Measurements from ENCODE around the gene RERE. TPM values are rescaled to one million over a fixed set of nuclear protein-coding genes. Genes with fewer than 3 reads are reported as not detected.

The RERE gene
- total RNA-seq, 1 donor from 2014 or later = 124 TPM

- H3K4me2 ChIP-seq (ENCODE audit: low read length) = no peak overlapping the region
- no peaks in the 10 kb centered on the region for H3K4me1 ChIP-seq (ENCODE audit: insufficient read depth, low read length)
- H3K36me3 ChIP-seq (ENCODE audit: insufficient read depth, low read length) = peaks cover 9% of the 10 kb centered on the region
- no peak overlapping the region for H3K4me3 Mint-ChIP-seq (ENCODE audit: unreplicated experiment)
- H4K20me1 ChIP-seq (ENCODE audit: insufficient read depth, low read length) = peaks cover 47% of the 10 kb centered on the region
- peaks cover 28% of the 10 kb centered on the region for H3K4me1 Mint-ChIP-seq (ENCODE audit: low read depth, unreplicated experiment)
- H3K9ac ChIP-seq (ENCODE audit: low read length) = no peak overlapping the region
- FAIRE-seq (no peak), DNase-seq (ENCODE audit: low read depth) (no peak)
- H3K27ac ChIP-seq (ENCODE audit: low read depth, low read length) = no peak overlapping the region
- H3K9me3 ChIP-seq (ENCODE audit: insufficient read depth, low read depth, low read length) = no peaks in the 10 kb centered on the region
- H2AFZ ChIP-seq (ENCODE audit: low read depth, low read length) = no peak overlapping the region
- H3K36me3 Mint-ChIP-seq (ENCODE audit: low read depth, unreplicated experiment) = peaks cover 25% of the 10 kb centered on the region
- H3K9me3 Mint-ChIP-seq (ENCODE audit: unreplicated experiment) = no peaks in the 10 kb centered on the region
- no peaks in the 10 kb centered on the region for H3K27me3 Mint-ChIP-seq (ENCODE audit: low read depth, unreplicated experiment)
- TF ChIP-seq CTCF (IDR thresholded peaks at IDR 0.05; ENCODE audit: insufficient read depth, low read depth, low read length) (no peak), EZH2 (IDR thresholded peaks at IDR 0.05; ENCODE audit: insufficient read depth, low read length) (no peak)
- no peaks in the 10 kb centered on the region for H3K27me3 ChIP-seq (ENCODE audit: insufficient read depth, low read length)
- H3K79me2 ChIP-seq (ENCODE audit: insufficient read depth, low read length) = peaks cover 35% of the 10 kb centered on the region
- H3K27ac Mint-ChIP-seq (ENCODE audit: unreplicated experiment) = no peak overlapping the region
- no peak overlapping the region for H3K4me3 ChIP-seq (ENCODE audit: insufficient read depth, low read depth, low read length)
Measured at GRCh38 chr1:8364528-8365442, 452.7 kb downstream of the RERE start.

DNA sequence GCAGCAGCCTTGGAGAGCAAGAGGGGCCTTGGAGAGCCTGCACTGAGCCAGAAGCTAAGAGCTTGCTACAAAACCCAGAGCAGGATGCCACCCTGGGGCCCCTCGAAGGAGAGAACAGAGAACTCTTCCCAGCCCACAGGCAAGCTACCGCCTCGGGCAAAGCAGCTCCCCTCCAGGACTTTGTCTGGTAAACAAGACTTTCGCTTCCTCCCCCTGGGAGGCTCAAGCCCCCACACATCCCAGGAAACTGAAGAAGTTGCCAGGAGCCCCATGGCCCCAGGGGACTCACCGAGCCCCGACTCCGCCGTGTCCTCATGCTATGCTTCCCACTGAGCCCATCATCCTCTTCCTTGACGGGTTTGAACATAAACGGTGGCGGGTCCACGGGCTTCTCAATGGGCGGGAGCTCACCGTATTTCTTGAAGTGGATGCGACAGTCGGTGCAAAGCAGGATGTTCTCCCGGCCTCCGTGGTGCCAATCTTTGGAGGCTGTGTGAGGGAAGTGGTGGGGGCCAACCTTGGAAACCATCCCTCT lies 453.6 kb downstream of the RERE start:
- H3K36me3 Mint-ChIP-seq (ENCODE audit: low read depth, unreplicated experiment) = peaks cover 25% of the 10 kb centered on the region
- H3K4me3 ChIP-seq (ENCODE audit: insufficient read depth, low read depth, low read length) = no peak overlapping the region
- peaks cover 27% of the 10 kb centered on the region for H3K4me1 Mint-ChIP-seq (ENCODE audit: low read depth, unreplicated experiment)
- H3K27ac Mint-ChIP-seq (ENCODE audit: unreplicated experiment) = peak overlapping the region; percentile 26
- H3K27ac ChIP-seq (ENCODE audit: low read depth, low read length) = no peak overlapping the region
- no peaks in the 10 kb centered on the region for H3K9me3 Mint-ChIP-seq (ENCODE audit: unreplicated experiment)
- H4K20me1 ChIP-seq (ENCODE audit: insufficient read depth, low read length) = peaks cover 43% of the 10 kb centered on the region
- no peaks in the 10 kb centered on the region for H3K9me3 ChIP-seq (ENCODE audit: insufficient read depth, low read depth, low read length)
- peaks cover 30% of the 10 kb centered on the region for H3K79me2 ChIP-seq (ENCODE audit: insufficient read depth, low read length)
- H3K27me3 ChIP-seq (ENCODE audit: insufficient read depth, low read length) = no peaks in the 10 kb centered on the region
- H3K9ac ChIP-seq (ENCODE audit: low read length) = no peak overlapping the region
- DNase-seq (ENCODE audit: low read depth) (no peak), FAIRE-seq (no peak)
- H2AFZ ChIP-seq (ENCODE audit: low read depth, low read length) = no peak overlapping the region
- no peaks in the 10 kb centered on the region for H3K27me3 Mint-ChIP-seq (ENCODE audit: low read depth, unreplicated experiment)
- no peak overlapping the region for H3K4me2 ChIP-seq (ENCODE audit: low read length)
- H3K4me1 ChIP-seq (ENCODE audit: insufficient read depth, low read length) = no peaks in the 10 kb centered on the region
- H3K36me3 ChIP-seq (ENCODE audit: insufficient read depth, low read length) = peaks cover 9% of the 10 kb centered on the region
- no peak overlapping the region for H3K4me3 Mint-ChIP-seq (ENCODE audit: unreplicated experiment)
- TF ChIP-seq CTCF (IDR thresholded peaks at IDR 0.05; ENCODE audit: insufficient read depth, low read depth, low read length) (no peak), EZH2 (IDR thresholded peaks at IDR 0.05; ENCODE audit: insufficient read depth, low read length) (no peak)
